ENCODE data around the gene DHDH.
"Not testable (repeated sequence)": the region's sequence is repeated elsewhere in the genome, so short reads cannot be mapped to it uniquely, and the experiment has no call there.

The DHDH gene

GRCh38 chr19:48918071-48918470, 15.4 kb upstream of the DHDH start:
- no peak for DNase-seq (ENCODE audit: low read depth)

GRCh38 chr19:48918801-48919247, 14.7 kb upstream of the DHDH start:
- DNase-seq (ENCODE audit: low read depth), result no peak

GRCh38 chr19:48919271-48919670, 14.2 kb upstream of the DHDH start:
- DNase-seq (ENCODE audit: low read depth), result not testable (repeated sequence)

- no peak for DNase-seq (ENCODE audit: low read depth)
Measured at GRCh38 chr19:48920949-48921348, 12.6 kb upstream of the DHDH start.

GRCh38 chr19:48921721-48922500, 11.6 kb upstream of the DHDH start:
- no peak for DNase-seq (ENCODE audit: low read depth)

GRCh38 chr19:48922548-48923490, 10.7 kb upstream of the DHDH start:
- no peak for DNase-seq (ENCODE audit: low read depth)

GRCh38 chr19:48925240-48925843, 8.2 kb upstream of the DHDH start:
- no peak for DNase-seq (ENCODE audit: low read depth)

GRCh38 chr19:48925890-48926289, 7.6 kb upstream of the DHDH start:
- DNase-seq (ENCODE audit: low read depth), result not testable (repeated sequence)

- no peak for DNase-seq (ENCODE audit: low read depth)
Measured at GRCh38 chr19:48926909-48927308, 6.6 kb upstream of the DHDH start.

GRCh38 chr19:48927692-48928091, 5.8 kb upstream of the DHDH start:
- not testable (repeated sequence) for DNase-seq (ENCODE audit: low read depth)

GRCh38 chr19:48928164-48929025, 5.1 kb upstream of the DHDH start:
- no peak for DNase-seq (ENCODE audit: low read depth)

- DNase-seq (ENCODE audit: low read depth), result no peak
Measured at GRCh38 chr19:48934837-48935236, 1.3 kb downstream of the DHDH start.

- DNase-seq (ENCODE audit: low read depth), result no peak
Measured at GRCh38 chr19:48935864-48936263, 2.4 kb downstream of the DHDH start.

- no peak for DNase-seq (ENCODE audit: low read depth)
Measured at GRCh38 chr19:48938256-48938655, 4.8 kb downstream of the DHDH start.

- no peak for DNase-seq (ENCODE audit: low read depth)
Measured at GRCh38 chr19:48940902-48941301, 7.4 kb downstream of the DHDH start.

GRCh38 chr19:48943081-48943480, 9.6 kb downstream of the DHDH start:
- no peak for DNase-seq (ENCODE audit: low read depth)

- no peak for DNase-seq (ENCODE audit: low read depth)
Measured at GRCh38 chr19:48945415-48945814, 11.9 kb downstream of the DHDH start.

- DNase-seq (ENCODE audit: low read depth), result no peak
Measured at GRCh38 chr19:48945817-48946216, 12.3 kb downstream of the DHDH start.

- DNase-seq (ENCODE audit: low read depth), result no peak
Measured at GRCh38 chr19:48946463-48947257, 13.2 kb downstream of the DHDH start.

GRCh38 chr19:48947258-48947542, 13.7 kb downstream of the DHDH start:
- DNase-seq (ENCODE audit: low read depth), result no peak

GRCh38 chr19:48950159-48950558, 16.7 kb downstream of the DHDH start:
- DNase-seq (ENCODE audit: low read depth), result no peak

Measured in stimulated activated CD8-positive, alpha-beta memory T cell treated with anti-CD3 and anti-CD28 coated beads, Interleukin-12 subunit alpha, Interleukin-12 subunit beta, amount 100 ng/mL, for 1 hour (primary cell).